ENCODE measurements around the gene ANTKMT.

The ANTKMT gene

DNA sequence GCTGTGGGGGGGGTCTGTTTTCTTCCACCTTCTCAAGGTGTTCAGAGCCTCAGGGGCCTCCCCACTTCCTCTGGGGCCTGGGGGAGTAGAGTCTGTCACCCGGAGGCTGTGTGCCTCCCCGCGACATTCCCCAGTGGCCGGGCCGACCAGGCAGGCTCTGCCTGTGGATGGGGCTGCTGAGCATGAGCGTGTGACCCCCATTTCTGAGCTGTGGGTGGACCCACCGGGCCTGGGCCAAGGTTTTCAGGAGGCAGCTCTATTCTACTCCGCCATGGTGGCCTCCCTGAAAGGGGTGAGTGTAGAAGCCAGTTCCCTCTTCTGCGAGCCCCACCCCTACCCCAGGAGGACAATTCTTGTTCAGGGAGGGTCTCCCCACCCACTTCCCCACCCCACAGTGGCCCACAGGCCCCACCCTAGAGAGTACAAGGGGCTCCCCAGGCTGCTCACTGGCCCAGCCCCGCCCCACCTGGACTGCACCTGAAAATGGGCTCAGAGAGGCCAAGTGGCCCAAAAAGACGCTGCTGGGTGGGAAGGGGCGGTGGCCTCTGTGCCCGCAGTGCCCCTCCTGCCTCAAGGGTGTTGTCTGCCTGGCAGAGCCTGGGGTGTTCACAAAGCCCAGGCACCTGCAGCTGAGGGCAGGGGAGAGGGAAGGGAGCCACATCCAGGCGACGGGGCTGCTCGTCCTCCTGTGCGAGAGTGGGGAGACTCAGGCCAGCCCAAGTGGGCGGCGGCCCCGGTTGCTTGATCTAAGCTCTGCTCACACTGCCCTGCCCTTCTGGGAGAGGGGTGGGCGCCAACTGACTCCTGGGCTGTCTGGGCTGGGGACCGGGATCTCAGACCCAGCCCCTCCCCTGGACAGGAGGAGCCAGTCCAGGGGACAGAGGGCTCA is 40.9 kb downstream of the ANTKMT start:
- H3K27ac ChIP-seq, result no peak overlapping the region
- no peak for DNase-seq
- H3K27me3 ChIP-seq (replicated peaks), result no peaks in the 10 kb centered on the region
- H3K36me3 ChIP-seq (replicated peaks), result no peaks in the 10 kb centered on the region
- H3K4me3 ChIP-seq (ENCODE audit: low read depth, low read length), result no peak overlapping the region
- TF ChIP-seq, protein P1, sequence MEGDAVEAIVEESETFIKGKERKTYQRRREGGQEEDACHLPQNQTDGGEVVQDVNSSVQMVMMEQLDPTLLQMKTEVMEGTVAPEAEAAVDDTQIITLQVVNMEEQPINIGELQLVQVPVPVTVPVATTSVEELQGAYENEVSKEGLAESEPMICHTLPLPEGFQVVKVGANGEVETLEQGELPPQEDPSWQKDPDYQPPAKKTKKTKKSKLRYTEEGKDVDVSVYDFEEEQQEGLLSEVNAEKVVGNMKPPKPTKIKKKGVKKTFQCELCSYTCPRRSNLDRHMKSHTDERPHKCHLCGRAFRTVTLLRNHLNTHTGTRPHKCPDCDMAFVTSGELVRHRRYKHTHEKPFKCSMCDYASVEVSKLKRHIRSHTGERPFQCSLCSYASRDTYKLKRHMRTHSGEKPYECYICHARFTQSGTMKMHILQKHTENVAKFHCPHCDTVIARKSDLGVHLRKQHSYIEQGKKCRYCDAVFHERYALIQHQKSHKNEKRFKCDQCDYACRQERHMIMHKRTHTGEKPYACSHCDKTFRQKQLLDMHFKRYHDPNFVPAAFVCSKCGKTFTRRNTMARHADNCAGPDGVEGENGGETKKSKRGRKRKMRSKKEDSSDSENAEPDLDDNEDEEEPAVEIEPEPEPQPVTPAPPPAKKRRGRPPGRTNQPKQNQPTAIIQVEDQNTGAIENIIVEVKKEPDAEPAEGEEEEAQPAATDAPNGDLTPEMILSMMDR (IDR thresholded peaks at IDR 0.05; ENCODE audit: low read depth, low read length, missing control alignments), result no peak
- in situ Hi-C loops (cut with HindIII; ENCODE audit: low pct_ligation_motif_present, low sequenced_read_pairs), result no loop called here

DNA sequence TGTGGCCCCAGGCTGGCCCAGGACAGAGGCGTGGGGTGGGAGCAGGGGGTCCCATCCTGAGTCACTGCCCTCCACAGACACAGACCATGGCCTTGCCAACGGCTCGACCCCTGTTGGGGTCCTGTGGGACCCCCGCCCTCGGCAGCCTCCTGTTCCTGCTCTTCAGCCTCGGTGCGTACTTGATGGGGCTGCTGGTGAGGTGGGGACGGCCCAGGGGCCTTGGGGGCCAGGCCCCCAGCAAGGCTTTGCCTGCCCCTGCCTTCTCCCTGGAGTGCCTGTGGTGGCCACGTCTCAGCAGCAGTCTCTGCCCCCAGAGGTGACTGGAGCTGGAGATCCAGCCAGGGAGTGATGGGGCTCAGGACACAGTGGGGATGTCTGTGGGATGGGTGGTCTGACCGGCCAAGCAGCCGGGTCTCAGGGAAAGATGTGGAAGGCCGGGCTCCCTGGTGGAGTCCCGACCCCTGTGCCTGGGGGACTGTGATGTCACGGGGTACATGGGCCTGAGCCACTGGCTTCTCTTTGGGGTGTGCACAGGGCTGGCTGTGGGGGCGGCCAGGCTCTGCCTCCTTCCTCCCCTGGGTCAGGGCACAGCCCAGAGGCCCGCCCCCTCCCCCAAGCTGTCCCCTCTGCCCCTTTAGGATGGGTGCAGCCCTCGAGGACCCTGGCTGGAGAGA is 41.8 kb downstream of the ANTKMT start:
- no peak overlapping the region for H3K27ac ChIP-seq
- DNase-seq, result no peak
- no peaks in the 10 kb centered on the region for H3K27me3 ChIP-seq (replicated peaks)
- TF ChIP-seq, protein P1 (IDR thresholded peaks at IDR 0.05; ENCODE audit: low read depth, low read length, missing control alignments), result no peak
- no peak overlapping the region for H3K4me3 ChIP-seq (ENCODE audit: low read depth, low read length)
- H3K36me3 ChIP-seq (replicated peaks), result no peaks in the 10 kb centered on the region
- in situ Hi-C loops (cut with HindIII; ENCODE audit: low pct_ligation_motif_present, low sequenced_read_pairs), result no loop called here

DNA sequence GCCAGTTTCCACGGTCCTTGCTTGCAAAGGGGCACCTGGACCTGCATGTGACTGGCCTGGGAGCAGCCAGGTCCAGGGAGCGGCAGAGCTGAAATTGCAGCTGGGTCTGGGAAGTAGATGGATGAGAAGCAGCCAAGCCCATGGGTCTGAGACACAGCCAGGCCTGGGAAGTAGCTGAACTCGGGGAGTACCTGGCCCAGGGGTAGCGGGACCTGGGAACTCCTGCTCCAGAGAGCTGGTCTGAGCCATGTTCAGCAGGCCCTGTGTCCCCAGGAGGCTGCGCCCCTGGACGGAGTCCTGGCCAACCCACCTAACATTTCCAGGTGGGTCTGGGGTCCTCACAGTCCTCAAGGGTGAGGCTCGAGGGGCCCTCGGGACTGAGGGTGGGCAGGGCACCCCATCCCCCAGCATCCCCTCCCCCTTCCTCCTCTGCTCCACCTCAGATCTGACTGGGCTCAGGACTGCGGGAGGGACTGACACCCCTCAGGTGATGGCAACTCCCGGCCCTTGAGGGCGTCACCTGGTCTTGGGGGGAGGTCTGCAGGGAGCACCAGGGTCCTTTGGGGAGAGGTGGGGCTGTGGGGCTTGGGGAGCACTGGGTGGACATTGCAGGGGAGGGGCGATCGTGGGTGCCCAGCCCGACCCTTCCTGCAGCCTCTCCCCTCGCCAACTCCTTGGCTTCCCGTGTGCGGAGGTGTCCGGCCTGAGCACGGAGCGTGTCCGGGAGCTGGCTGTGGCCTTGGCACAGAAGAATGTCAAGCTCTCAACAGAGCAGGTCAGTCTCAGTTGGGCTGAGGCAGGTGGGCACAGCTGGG is 42.6 kb downstream of the ANTKMT start:
- Histone ChIP-seq H3K27ac (no peak overlapping the region), H3K36me3 (replicated peaks) (no peaks in the 10 kb centered on the region), H3K4me3 (ENCODE audit: low read depth, low read length) (no peak overlapping the region), H3K27me3 (replicated peaks) (no peaks in the 10 kb centered on the region)
- DNase-seq, result no peak
- TF ChIP-seq, protein P1 (IDR thresholded peaks at IDR 0.05; ENCODE audit: low read depth, low read length, missing control alignments), result no peak
- in situ Hi-C loops (cut with HindIII; ENCODE audit: low pct_ligation_motif_present, low sequenced_read_pairs), result no loop called here

DNA sequence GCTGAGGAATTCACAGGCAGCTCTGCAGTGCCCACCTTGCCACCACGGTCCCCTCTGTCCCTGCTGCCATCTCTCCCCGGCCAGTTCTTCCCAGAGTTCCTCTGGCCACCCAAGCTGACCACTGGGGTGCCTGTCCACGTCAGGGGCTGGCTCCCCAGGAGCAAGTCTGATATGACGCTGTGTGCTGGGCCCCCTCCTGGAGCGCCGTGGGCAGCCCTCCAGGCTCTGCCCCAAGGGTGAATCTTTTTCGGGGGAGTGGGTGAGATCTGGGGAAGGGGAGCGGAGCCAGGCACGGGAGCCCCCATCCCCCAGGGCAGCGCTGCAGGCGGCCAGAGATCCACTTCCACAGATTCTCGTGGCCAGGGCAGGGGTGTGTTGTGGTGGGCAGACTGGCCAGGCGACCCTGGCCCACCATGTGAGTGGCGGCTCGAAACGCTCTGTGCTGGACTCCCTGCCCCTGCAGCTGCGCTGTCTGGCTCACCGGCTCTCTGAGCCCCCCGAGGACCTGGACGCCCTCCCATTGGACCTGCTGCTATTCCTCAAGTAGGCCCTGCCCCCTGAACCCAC is 43.3 kb downstream of the ANTKMT start:
- TF ChIP-seq, protein P1 (IDR thresholded peaks at IDR 0.05; ENCODE audit: low read depth, low read length, missing control alignments), result no peak

DNA sequence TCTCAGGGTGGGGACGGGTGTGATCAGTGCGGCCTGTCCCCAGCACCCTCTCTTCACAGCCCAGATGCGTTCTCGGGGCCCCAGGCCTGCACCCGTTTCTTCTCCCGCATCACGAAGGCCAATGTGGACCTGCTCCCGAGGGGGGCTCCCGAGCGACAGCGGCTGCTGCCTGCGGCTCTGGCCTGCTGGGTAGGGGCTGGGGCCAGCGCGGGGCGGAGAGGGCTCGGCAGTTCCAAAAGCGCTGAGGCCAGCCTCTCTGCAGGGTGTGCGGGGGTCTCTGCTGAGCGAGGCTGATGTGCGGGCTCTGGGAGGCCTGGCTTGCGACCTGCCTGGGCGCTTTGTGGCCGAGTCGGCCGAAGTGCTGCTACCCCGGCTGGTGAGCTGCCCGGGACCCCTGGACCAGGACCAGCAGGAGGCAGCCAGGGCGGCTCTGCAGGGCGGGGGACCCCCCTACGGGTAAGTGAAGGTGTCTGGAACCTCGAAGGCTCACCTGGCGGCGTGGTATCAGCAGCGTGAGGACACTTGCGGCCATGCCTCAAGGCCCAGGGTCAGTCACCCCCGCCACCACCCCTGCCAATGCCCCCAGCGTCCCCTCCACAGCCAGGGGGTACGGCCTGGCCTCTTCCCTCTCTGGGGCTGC is 44.0 kb downstream of the ANTKMT start:
- no peak overlapping the region for H3K4me3 ChIP-seq (ENCODE audit: low read depth, low read length)
- no peak overlapping the region for H3K27ac ChIP-seq
- TF ChIP-seq, protein P1 (IDR thresholded peaks at IDR 0.05; ENCODE audit: low read depth, low read length, missing control alignments), result no peak
- no peak for DNase-seq
- in situ Hi-C loops (cut with HindIII; ENCODE audit: low pct_ligation_motif_present, low sequenced_read_pairs), result no loop called here
- no peaks in the 10 kb centered on the region for H3K36me3 ChIP-seq (replicated peaks)
- H3K27me3 ChIP-seq (replicated peaks), result no peaks in the 10 kb centered on the region

More for the DNA sequence above, 43.3 kb downstream of the ANTKMT start:
- H3K36me3 ChIP-seq (replicated peaks), result no peaks in the 10 kb centered on the region
- no peaks in the 10 kb centered on the region for H3K27me3 ChIP-seq (replicated peaks)
- H3K4me3 ChIP-seq (ENCODE audit: low read depth, low read length), result no peak overlapping the region
- no peak for DNase-seq
- H3K27ac ChIP-seq, result no peak overlapping the region
- in situ Hi-C loops (cut with HindIII; ENCODE audit: low pct_ligation_motif_present, low sequenced_read_pairs), result no loop called here
